Mesothelial cell of epicardium (in vitro differentiated cells): ENCODE results near the gene CRABP1. TPM values are rescaled to one million over a fixed set of nuclear protein-coding genes. Genes with fewer than 3 reads are reported as not detected.
"Not testable (repeated sequence)": the region's sequence is repeated elsewhere in the genome, so short reads cannot be mapped to it uniquely, and the experiment has no call there.

Experiments used
- DNase-seq, 2 experiments: peaks; one replicate each; pipeline ENCODE4 v3.0.0; 2021; ENCODE audit warnings: low spot score in 2 of 2; ENCODE audit not compliant: unreplicated experiment in 2 of 2
- H3K27ac Mint-ChIP-seq: 2 replicates; pipeline ENCODE4 v1.8.0; 2021; ENCODE audit warnings: mixed read lengths
- H3K27me3 Mint-ChIP-seq: 2 replicates; pipeline ENCODE4 v1.8.0; 2021; ENCODE audit warnings: low read depth, mixed read lengths
- H3K36me3 Mint-ChIP-seq: 2 replicates; pipeline ENCODE4 v1.8.0; 2021; ENCODE audit warnings: mixed read lengths
- H3K4me1 Mint-ChIP-seq: 2 replicates; pipeline ENCODE4 v1.8.0; 2021; ENCODE audit warnings: mixed read lengths
- H3K4me3 Mint-ChIP-seq: 2 replicates; pipeline ENCODE4 v1.8.0; 2021; ENCODE audit warnings: mild to moderate bottlenecking, moderate library complexity, mixed read lengths
- H3K9me3 Mint-ChIP-seq: 2 replicates; pipeline ENCODE4 v1.8.0; 2021; ENCODE audit warnings: mixed read lengths
- total RNA-seq: library from RNA; stranded (reverse); gene quantifications from 3 replicates; pipeline ENCODE4 v1.2.1, GENCODE V29; 2021
- TF ChIP-seq, protein P1 (sequence below): fragments of 200-600 bp; sonication (generic); IDR thresholded peaks from one replicate; pipeline ENCODE4 v1.5.0; 2021; ENCODE audit warnings: antibody characterized with exemption; ENCODE audit not compliant: unreplicated experiment

CRABP1 gene
- total RNA-seq, 1 donor from 2014 or later, result 155 TPM

DNA sequence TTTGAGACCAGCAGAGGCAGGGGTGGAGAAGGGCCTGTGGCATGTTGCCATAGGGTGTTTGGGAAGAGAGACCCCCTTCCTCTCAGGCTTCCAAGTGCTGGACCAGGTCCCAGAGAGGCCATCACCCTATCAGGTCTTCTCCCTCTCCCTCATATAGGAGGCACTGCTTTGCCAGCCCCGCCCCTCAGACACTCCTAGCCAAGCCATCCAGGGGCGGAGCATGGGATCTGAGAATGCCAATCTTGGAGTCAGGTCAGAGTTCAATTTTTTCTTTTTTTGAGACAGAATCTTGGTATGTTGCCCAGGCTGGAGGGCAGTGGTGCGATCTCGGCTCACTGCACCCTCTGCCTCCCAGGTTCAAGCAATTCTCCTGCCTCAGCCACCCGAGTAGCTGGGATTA, 32.7 kb downstream of the CRABP1 start:
- no peak for DNase-seq
- no peaks in the 10 kb centered on the region for H3K36me3 Mint-ChIP-seq
- H3K4me3 Mint-ChIP-seq, result no peak overlapping the region
- TF ChIP-seq, protein P1, sequence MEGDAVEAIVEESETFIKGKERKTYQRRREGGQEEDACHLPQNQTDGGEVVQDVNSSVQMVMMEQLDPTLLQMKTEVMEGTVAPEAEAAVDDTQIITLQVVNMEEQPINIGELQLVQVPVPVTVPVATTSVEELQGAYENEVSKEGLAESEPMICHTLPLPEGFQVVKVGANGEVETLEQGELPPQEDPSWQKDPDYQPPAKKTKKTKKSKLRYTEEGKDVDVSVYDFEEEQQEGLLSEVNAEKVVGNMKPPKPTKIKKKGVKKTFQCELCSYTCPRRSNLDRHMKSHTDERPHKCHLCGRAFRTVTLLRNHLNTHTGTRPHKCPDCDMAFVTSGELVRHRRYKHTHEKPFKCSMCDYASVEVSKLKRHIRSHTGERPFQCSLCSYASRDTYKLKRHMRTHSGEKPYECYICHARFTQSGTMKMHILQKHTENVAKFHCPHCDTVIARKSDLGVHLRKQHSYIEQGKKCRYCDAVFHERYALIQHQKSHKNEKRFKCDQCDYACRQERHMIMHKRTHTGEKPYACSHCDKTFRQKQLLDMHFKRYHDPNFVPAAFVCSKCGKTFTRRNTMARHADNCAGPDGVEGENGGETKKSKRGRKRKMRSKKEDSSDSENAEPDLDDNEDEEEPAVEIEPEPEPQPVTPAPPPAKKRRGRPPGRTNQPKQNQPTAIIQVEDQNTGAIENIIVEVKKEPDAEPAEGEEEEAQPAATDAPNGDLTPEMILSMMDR, result no peak
- H3K27ac Mint-ChIP-seq, result no peak overlapping the region
- peaks cover 9% of the 10 kb centered on the region for H3K27me3 Mint-ChIP-seq
- peaks cover 24% of the 10 kb centered on the region for H3K4me1 Mint-ChIP-seq
- H3K9me3 Mint-ChIP-seq, result no peaks in the 10 kb centered on the region

DNA sequence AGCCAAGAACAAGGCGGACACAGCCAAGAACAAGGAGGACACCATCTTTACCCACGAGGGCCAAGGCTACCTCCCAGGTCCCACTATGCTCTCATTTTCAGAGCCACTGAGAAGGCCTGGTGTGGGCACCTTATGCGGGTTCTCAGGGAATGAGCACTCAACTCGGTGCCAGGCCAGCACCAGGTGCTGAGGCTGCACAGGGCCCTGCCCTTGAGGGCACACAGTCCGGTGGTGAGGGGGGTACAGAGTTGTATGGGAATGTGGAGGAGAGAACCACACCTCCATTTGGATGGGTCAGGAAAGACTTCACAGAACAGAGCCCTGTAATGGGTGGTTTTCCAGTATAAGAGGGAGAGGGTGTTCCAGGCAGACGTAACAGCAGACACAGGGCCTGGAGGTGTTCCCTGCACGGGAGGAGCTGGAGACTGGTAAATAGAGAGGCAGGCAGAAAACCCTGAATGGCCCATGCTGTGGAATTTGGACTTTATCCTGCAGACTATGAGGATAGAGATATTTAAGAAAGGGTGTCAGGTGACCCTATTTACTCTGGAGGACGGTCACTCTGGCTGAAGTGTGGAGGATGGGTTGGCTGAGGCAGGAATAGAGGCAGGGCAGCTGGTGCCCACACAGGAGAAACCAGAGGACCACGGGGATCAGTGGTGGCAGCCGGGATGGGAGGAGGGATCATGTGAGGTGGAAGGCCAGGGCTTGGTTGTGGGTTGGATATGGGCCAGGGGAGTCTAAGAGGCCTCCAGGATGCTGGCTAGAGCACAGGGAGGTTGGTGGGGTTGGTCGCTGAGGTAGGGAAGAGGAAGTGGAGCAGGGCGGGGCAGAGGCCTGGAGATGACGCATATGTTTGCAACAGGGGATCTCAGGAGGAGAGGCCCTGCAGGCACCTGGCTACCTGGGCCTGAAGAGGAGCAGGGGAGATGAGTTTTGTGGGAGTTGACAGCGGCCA, 34.6 kb downstream of the CRABP1 start:
- Mint-ChIP-seq H3K36me3 (no peaks in the 10 kb centered on the region), H3K27me3 (peaks cover 19% of the 10 kb centered on the region), H3K27ac (no peak overlapping the region), H3K4me3 (no peak overlapping the region), H3K9me3 (no peaks in the 10 kb centered on the region), H3K4me1 (peaks cover 9% of the 10 kb centered on the region)
- DNase-seq, result no peak
- TF ChIP-seq, protein P1, result no peak

DNA sequence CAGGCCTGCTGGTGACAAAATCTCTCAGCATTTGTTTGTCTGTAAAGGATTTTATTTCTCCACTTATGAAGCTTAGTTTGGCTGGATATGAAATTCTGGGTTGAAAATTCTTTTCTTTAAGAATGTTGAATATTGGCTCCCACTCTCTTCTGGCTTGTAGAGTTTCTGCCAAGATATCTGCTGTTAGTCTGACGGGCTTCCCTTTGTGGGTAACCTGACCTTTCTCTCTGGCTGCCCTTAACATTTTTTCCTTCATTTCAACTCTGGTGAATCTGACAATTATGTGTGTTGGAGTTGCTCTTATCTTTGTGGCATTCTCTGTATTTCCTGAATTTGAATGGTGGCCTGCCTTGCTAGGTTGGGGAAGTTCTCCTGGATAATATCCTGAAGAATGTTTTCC, 40.0 kb downstream of the CRABP1 start:
- H3K36me3 Mint-ChIP-seq, H3K4me3 Mint-ChIP-seq, H3K9me3 Mint-ChIP-seq, DNase-seq, H3K27ac Mint-ChIP-seq: not testable (repeated sequence)
- Mint-ChIP-seq H3K27me3 (peaks cover 26% of the 10 kb centered on the region), H3K4me1 (peaks cover 18% of the 10 kb centered on the region)

DNA sequence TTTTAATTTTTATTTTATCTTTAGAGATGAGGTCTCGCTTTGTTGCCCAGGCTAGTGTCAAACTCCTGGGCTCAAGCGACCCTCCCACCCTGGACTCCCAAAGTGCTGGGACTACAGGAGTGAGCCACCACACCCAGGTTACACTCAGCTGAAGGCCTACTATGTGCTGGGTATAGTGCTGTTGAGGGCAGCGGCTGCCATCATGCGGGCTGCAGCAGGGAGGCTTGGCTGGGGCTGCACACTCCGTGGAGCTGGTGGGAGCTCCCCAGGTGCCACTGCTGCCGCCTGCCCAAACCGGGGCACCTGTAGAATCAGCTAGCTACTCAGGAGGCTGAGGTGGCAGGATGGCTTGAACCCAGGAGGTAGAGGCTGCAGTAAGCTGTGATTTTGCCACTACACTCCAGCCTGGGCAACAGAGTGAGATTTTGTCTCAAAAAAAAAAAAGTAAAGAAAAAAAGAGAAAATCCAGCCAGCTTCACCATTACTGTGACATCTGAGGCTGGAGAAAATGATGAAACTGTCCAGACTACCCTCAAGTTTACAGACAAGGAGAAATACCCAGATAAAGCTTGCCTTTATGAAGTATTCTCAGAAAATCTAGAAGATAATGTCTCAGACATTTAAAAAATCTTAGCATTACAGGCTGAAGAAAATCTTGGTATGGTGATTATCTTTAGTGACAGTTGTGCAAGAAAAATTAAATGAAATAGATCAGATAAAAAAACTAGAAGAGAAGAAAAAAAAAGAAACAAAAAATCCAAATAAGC, 42.1 kb downstream of the CRABP1 start:
- Mint-ChIP-seq H3K27me3 (peaks cover 33% of the 10 kb centered on the region), H3K36me3 (peaks cover 1% of the 10 kb centered on the region), H3K27ac (peak overlapping the region; percentile 33), H3K4me3 (no peak overlapping the region), H3K9me3 (peaks cover 7% of the 10 kb centered on the region), H3K4me1 (peaks cover 34% of the 10 kb centered on the region)
- DNase-seq, result no peak
- TF ChIP-seq, protein P1, result no peak

DNA sequence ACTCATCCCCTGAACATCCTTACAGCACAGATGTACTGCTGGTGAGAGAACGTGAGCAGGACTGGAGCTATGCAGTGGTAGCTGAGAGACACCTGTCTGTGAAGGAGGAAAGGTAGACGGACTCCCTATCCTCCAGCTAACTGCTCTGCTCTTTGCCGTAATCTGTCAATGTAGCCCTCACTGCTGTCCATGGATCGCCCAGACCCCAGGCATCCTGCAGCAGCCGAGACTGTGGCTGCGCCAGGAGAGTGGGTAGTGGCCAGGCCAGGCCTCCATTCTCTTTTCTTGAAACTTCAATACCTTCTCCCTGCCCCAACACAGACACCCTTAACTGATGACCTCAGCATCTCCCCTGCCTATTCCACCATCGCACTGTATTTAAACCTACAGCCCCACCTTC, 44.5 kb downstream of the CRABP1 start:
- Mint-ChIP-seq H3K4me1 (peaks cover 51% of the 10 kb centered on the region), H3K27ac (no peak overlapping the region), H3K9me3 (peaks cover 7% of the 10 kb centered on the region), H3K4me3 (no peak overlapping the region), H3K27me3 (peaks cover 17% of the 10 kb centered on the region), H3K36me3 (peaks cover 1% of the 10 kb centered on the region)
- TF ChIP-seq, protein P1, result no peak
- no peak for DNase-seq
